GM18520 (cell line): Measurements from ENCODE around the gene NPS.

Experiments
- ATAC-seq: cut with Tn5 transposase; IDR thresholded peaks from one replicate; pipeline ENCODE4 v1.9.1; 2021; ENCODE audit not compliant: unreplicated experiment

The NPS gene

DNA sequence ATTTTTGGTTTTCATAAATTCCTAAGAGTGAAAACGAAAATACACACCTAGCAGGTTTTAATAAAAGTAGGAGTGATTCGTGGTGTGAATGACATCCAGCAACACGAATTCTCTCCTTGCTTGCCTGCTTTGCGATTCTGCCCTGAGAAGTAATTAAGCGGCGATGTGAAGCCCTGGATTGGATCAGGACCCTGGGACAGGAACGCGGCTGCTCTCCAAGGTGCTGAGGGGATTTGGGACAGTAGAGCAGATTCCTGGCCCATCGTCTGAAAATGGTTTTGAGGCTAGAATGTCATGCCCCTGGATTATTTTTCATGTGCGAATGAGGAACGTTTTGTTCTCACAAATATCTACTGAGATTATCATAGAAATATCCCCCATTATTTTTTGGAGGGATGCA, 7.8 kb downstream of the NPS start:
- no peak for ATAC-seq

DNA sequence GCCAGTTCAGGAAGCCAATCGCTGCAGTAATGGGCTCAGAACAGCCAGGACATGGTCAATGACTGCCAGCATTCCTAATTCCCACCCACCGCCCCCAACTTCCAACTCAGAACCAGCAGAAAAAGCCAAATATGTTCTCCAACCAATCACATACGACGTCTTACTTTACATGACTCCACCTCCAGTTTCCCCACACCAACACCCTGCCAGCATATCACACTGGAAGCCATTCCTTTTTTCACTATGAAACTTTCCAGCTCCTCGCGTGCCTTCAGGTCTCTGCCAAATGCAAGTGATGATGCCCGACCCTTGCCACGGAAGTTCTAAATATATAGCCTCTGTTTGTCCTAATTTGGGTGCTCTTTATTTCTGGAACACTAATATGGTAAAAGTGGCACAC, 12.5 kb downstream of the NPS start:
- ATAC-seq, result no peak

DNA sequence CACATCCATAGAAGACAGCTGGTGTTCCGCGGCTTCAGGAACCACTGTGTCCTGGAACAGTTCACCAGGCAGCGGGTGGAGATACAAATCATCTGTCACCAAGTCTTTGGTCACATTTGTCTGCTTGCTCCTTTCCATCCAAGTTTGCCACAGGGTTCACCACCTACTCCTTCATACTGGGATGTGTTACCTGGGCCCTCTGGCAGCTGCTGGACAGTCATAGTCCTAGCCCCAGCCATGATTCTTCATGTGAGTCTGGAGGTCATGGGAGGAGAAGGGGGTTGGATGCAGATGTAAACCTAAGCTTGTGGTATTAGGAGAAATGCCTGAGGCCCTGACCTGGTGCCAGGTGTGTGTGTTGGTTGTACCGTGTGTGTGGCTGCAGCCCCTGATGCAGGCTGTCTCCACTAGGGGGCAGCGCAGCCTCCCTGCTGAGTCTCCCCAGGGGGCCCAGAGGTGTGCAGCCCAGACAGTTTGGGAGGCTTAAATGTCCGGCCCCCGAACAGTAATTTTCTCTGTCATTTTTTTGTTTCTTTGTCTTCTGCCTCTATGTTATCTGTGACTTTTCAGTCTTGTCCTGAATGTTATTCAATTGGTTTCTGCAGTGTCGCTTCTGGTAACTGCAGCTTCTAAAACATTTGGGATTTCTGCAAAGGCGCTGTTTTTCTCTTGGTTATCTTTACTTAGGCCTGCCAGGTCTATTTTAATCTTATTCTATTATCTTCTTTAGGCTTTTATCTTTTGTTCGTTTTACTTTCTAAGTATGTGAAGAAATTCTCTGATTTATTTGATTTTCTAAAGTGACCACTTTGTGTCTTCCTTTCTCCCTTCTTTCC, 14.8 kb downstream of the NPS start:
- no peak for ATAC-seq

DNA sequence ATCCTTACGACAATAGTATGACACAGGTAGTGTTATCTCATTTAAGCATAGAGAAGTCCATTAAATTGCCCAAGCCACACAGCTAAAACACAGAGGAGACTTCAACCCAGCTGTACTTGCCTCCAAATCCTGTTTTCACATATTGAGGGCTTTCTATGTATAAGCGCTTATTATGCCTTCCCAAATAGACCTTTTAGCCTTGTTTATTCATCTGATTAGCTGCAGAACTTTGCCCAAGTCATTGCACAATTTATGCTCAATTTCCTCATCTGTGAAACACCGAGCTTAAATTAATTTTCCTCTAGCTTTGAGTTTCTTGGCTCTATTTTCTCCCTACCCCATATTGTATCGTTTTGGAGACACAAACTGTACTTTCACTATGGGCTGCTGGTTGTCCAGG, 15.5 kb downstream of the NPS start:
- no peak for ATAC-seq

DNA sequence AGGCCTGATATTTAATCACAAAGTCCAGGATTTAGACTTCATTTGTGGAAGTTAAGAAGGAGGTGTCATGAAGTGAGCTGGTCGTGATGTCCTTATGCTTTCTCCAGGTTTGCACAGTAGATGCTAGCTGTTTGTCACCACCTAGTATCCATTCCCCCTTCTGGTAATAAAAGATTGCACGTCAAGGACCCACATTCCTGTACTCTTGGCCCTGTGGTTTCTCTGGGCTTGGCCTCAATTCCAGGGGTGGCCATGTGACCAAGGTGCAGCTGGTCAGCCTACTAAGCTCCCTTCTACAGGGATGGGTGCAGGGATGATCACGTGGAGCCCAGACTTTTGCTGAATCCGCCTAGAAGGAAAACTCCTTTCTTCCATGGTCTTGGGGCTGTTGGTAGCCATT, 16.5 kb downstream of the NPS start:
- no peak for ATAC-seq

DNA sequence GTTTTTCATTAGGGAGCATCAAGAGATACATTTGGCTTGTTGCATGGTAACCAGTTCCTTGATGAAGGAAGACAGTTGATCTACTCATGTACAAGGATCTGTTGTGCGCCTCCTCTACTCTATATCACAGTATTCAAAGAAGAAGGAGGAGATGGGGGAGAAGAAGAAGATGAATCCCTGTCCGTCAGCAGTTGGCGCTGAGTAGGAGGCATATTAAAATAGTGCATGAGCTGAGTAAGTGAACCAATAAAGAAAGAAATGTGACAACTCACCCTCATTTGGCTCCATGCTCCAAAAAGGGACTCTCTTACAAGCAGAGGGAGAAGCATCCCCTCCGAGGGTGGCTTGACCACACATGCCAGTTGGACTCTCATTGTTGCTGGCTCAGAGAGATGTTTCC, 20.1 kb downstream of the NPS start:
- no peak for ATAC-seq

DNA sequence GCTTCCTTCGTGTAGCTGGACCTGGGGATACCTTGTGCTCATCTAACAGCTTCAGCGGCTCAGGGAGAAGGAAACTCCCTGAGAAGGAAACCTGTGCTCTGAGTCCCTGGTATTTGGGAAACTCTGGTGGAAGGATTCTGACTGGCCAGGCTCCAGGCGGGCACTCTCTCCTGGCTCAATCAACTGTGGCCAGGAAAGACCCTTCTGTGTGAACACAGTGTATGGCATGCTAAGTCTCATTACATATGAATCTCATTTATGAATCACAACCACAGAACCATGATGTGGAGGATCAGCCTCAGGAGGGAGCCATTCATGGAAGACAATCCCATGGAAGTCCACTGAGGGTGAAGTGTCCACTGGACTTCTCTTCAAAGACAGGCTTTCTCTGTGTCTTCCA, 20.9 kb downstream of the NPS start:
- no peak for ATAC-seq

DNA sequence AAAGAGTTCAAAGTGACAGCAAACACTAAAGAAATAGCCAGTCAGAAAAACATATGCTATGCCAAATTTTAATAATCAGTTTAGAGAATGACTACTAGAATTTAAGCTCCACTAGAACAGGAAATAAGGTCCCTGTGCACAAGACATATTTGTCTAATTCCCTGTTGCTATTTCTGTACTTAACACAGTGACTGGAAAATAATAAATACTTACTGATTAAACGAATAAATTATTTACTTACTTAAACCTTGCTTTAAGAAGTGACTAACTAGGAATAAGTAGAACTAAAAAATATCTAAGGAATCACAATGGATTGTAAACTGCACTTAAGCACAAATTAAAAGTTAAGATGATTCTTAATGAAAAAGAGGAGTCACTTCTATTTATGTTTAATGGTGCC, 22.3 kb downstream of the NPS start:
- no peak for ATAC-seq

DNA sequence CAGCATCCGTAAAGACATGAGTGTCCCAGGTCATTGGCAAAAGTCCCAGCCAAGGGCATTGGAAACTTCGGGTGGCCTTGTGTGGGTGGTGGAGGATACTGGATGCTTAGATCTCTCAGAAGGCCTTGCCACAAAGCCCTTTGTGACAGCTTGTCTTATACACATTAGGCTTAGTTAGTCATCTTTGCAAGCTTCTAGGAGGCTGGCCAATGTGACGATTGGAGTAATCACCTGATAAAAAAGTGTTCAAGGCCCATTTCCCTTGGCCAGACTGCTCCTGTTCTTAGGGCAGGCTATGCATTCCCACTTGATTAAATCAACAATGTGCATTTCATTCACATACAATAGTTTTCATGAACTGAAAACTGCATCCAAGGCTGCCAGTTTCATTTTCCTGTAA, 26.9 kb downstream of the NPS start:
- ATAC-seq, result no peak

DNA sequence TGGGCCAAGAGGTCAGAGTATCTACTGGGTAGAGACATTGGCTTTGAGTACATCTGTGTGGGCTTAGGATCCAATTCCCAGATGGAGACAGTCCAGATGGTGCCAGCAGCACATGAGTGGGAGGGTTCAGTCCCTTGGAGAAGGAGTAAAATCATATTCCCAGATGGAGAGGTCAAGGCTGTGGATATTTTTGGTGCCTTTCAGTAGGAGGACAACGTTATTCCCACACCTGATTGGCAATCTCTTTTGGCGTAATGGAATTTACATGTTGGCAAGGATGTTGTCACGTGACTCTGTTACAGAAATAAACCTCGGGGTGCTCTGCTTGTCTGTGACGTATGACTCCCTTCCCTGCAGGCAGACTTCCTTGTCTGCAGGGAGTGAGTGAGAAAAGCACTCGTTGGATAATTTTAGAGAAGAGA, 27.6 kb downstream of the NPS start:
- no peak for ATAC-seq

DNA sequence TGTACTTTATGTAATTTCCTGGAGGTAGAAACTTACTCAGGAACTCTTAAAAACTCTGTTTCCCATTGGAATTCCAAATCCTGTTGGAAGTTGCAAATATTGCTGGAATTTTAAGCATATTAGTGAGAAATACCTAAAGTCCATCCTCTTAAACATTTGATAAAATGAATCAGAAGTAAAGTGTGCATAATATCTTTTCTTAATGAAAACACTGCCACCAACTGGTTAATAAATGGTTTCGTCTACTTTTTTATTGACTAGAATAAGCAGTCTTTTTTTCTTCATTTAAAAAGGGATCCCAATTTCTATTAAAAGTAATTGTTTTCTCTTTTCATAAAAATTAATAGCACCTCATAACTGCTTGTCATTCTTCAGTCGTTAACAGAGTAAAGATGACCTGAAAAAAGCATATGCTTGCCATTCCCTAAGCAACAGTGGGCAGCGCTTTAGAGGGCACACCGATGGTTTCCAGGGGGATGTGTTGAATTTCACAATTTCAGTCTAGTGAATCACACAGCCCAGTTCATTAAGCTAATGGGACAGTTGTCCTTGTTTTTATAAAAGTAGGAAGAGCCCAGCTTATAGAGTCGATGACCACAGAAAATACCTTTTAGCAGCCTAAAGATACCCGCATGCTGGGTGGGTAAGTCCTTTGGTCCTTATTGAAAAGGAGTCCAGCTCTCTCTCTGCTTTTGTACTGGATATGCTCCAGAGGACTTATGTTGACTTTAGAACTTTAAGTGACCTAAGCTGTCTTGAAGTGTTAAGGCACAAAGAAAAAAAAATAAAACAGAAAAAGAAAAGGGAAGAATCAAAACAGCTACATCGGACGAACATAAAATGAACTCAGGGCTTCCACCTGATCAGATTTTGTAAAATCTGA, 28.5 kb downstream of the NPS start:
- ATAC-seq, result no peak

DNA sequence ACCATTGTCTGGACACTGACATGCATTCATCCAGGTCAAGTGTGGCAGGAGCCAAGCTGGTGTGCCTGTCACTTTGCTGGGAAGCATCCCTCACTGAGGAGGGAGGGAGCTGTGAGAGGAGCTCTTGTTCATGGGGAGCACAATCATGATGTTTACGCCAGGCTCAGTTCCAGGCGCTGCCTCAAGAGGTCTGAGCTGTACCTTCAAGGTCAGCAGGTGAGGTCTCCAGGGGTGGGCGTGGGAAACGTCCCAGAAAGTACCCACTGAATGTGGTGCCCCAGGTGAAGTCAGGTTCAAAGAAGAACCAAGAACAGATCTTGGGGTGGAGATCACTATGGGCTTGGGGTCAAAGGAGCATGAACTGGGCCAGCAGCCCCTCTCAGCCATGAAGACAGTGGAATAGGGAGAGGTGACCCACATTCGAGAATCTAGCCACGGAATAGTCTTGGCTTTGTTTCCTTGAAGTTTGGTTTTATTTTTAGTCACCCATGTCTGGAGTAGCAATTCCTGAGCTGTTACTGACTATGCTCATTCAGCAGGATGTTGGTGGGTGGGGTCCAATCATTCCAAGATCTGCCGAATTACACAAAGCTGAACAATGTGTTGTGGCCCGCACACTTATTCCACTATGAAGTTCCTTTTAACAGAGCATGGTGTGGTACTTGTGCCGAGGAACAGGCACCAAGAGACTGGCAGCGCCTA, 29.3 kb downstream of the NPS start:
- no peak for ATAC-seq

DNA sequence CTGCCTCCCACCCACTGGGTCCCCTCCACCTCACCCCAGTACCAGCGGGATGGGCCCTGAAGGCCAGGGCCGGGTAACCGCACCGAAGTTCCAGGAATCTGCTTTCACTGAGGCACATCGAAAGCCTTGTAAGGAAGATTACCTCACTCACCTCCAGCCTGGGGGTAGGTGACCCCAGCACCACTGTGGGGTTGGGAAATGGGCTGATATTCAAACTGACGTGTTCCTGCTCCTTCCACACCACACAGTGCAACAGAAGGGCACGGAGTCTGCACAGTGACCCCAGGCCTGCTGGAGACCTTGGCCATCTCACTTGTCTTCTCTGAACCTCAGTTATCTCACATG, 29.8 kb downstream of the NPS start:
- no peak for ATAC-seq

DNA sequence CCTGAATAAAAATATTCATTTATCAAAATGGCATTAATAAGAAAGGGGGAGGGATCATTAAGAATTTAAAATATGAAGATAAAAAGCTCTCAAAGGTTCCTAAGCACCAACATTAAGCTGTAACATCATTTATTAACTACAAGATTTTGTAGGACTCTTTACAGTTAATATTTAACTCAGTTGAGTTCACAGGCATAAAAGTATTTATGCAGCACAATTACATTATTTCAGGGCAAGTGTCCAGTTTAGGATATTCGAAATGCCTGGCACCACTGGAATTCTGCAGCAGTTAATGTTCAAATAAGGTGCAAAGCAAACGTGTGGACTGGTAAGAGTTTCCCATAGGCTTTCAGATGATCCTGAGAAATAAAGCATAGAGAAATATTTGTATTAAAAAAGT, 30.5 kb downstream of the NPS start:
- no peak for ATAC-seq

DNA sequence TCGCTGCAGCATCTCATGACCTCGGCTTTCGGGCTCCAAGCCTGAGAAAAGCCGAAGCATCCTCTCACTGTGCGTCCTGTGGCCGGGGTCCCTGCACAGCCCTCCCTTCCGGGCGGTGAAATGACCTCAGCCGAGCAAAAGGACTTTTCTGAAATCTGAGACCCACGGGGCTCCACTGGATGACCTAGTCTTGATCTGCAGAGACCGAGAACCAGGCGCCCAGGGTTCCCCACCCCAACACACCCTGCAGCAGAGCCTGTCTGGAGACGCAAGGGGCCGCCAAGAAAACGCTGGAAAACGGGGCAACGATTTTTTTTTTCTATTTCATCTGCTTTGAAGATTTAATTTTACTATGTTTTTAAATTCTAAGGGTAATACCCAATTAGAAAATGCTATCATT, 31.7 kb downstream of the NPS start:
- ATAC-seq, result no peak

DNA sequence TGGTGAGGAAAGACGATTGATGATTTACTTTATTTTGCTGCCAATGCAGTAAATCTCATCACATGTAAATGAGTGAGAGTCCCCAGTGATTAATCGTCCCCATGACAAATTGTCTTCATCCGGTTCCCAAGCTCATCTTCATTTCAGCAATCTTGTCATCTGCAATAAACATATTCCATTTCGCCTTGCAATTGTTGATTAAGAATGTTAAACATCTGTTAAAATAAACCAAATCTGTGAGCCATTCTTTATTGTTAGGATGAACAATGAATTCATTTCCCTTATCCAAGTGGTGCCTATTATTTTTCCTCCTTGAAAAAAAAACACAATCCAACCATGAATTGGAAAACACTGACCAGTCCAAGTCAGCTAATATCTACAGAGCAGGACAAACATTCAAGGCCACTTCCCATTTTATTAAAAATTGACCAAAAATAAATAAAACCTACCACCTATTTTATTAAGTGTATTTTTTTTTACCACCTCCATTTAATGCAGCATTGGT, 36.5 kb downstream of the NPS start:
- no peak for ATAC-seq

DNA sequence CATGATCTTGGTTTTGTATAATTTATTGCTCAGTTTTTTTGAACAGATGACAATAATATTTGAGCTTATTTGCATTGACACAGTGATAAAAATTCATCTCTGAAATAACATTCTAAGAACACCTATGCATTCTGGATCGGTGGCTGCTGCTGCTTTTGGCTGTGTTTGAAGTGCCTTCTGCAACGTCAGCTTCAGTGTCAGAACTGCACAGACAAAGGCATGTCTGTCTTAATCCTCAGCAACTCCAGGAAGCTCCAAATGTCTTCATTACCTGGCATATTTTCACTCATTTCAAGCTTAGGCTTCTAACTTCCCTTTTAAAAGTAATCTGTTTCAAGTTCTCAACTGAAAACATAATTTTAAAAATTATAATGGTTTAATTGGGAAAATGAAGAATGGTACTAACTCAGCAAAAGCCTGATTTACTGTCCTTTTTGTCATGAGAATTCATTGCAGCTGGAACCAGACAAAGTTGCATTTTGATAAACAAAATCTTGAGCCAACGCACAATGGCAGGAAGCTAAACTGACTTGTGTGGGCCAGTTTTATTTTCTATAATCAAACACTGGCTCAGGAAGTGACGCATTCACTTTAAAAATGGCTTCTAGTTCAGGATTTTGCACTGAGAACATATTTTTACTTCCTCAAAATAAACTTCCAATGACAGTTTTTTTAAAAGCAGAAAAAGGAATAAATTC, 38.7 kb downstream of the NPS start:
- no peak for ATAC-seq

DNA sequence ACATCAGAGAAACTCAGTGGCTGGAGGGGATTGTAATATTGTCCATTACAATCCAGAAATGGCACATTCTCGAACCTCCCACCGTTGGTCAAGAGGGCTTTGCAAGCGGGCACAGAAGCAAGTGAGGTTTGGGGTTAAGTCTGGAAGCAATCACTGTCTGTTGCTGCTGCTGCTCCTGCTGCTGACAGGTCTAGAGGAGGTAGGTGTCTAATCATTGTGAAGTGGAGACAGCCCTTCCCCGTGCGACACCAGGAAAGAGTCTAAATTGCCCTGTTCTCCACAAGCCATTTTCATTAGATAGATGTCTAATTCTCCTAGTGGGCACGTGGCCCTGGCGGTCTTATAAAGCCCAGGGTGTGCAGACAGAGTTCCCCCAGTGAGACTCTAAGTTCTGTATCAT, 43.5 kb downstream of the NPS start:
- no peak for ATAC-seq

DNA sequence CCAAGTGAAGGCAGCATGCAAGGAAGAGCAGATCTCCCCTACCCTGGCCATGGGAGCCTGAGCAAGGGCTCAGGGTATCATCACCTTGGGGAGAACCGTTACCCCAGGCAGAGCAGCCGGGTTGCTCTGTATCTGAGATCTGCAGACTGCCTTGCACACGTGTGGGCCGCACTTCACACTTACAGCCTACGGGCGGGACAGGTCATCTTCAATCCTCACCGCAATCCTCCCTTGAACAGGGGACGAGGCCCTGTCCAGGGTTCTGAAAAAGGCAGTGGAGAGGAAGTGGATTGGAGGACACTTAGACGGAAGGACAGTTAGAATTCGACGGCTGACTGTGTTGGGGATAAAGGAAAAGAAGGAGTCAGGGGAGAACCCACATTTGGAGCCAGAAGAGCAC, 51.4 kb downstream of the NPS start:
- no peak for ATAC-seq
